ENCODE results near the gene S100A13. TPM values are rescaled to one million over a fixed set of nuclear protein-coding genes. Genes with fewer than 3 reads are reported as not detected.

Gene S100A13
- total RNA-seq (2022; extraction: Qiagen RNA extraction): 145 to 196 TPM (median 153 TPM) in 5 replicates

GRCh38 chr1:153626904-153627714 lies at the start of gene S100A13:
S100A13 (minus strand) TSS chr1:153627505; CDS start chr1:153626472, 1,033 bp downstream.

GRCh38 chr1:153670859-153671627 lies 43.7 kb upstream of the S100A13 start, which contains the start of gene ILF2:
ILF2 (minus strand) TSS chr1:153670993; CDS start chr1:153670922, 71 bp downstream.

DNA sequence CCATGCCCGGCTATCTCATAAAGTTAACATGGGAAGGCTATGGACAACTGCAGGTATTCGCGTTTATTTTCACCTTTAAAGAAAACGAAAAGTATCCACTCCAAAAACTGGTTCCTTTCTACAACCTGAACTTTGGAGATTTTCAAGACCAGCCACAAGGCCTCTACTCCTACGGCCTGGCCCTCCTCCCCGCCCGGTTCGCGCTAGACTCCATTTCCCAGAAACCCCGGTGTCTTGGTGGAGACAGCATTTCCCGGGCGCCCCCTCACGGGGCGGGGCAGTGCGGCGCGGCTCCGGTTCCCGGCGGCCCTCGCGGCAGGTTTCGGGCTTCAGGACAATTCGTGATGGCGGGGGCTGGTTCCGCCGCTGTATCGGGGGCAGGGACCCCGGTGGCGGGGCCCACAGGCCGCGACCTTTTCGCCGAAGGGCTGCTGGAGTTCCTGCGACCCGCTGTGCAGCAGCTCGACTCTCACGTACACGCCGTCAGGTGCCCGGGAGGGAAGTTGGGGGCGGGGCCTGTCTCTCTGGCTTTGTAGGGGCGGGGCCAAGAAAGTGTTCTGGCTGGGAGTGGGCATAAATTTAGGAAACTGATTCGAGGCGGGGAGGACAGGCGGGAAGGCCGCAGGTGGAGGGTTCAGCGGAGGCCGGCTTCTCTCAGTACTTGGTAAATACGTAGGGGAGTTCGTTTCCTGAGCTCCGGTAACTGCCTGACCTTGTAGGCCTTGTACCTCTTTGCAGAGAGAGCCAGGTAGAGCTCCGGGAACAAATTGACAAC lies 31.3 kb upstream of the S100A13 start, which contains the start of gene SNAPIN:
Gene SNAPIN (plus strand): TSS at position 304 of the 775 bp plus-strand sequence. CDS start 41 bp downstream, at position 345.

GRCh38 chr1:153633754-153634665 lies 6.7 kb upstream of the S100A13 start, which contains the start of gene CHTOP:
CHTOP (plus strand) TSS chr1:153634066; CDS start chr1:153636589, 2,523 bp downstream.

GRCh38 chr1:153627715-153628626 lies 666 bp upstream of the S100A13 start, which contains the start of gene S100A1:
S100A1 (plus strand) TSS chr1:153628434; CDS start chr1:153630522, 2,088 bp downstream.

DNA sequence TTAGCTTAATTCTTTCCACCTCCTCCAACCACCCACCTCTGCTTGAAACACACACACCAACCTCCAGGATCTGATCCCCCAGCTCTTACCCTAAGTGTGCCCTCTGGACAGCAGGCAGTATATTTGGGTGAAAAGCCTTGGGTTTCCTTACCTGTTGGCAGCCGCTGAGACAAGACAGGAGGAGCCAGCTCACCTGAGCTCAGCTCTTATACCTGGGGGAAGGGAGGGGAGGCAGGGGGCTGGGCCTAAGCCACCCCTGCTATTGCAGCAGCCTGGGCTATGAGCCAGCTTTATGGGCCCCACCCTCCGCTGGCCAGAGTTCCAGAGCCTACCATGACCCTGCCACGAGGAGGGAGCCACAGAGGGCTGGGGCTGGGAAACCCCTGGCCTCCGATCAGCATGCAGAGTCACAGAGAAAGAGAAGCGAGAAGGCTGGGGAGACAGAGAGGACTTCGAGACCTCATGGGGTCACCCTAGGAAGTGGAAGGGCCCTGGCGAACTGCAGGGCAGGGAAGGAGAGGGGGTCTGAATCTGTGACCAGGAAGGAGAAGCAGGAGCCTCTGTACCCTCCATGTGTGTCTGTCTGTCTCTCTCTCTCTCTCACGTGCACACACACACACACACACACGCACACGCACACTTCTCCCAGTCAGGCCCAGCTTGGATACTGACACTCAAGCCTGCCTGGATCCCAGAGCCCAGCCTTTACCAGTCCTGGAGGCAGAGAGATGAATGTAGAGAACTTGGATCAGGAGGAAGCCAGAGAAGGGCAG lies 11.0 kb downstream of the S100A13 start, which contains the start of gene S100A14:
Gene S100A14 (minus strand): TSS at position 182 of the 773 bp plus-strand sequence. CDS start 467 bp downstream, outside the sequence.

GRCh38 chr1:153612755-153613331 lies 14.5 kb downstream of the S100A13 start, which contains the start of gene S100A16:
S100A16 (minus strand) TSS chr1:153613137; CDS start chr1:153608151, 4,986 bp downstream.

Other genes starting within 250 kb of the S100A13 start
- gene S100A8, start 236.4 kb downstream of the S100A13 start, total RNA-seq (2022; extraction: Qiagen RNA extraction): not detected in 5 replicates
- gene S100A7A, start 211.0 kb downstream of the S100A13 start, total RNA-seq (2022; extraction: Qiagen RNA extraction): not detected in 5 replicates
- gene S100A7, start 166.9 kb downstream of the S100A13 start, total RNA-seq (2022; extraction: Qiagen RNA extraction): not detected in 5 replicates
- 2,947 to 3,960 TPM (median 3,059 TPM) in 5 replicates for gene S100A6, start 91.5 kb downstream of the S100A13 start, total RNA-seq (2022; extraction: Qiagen RNA extraction)
- 0.50 to 1.9 TPM (median 0.75 TPM) in 5 replicates for gene S100A5, start 86.6 kb downstream of the S100A13 start, total RNA-seq (2022; extraction: Qiagen RNA extraction)
- 1,278 to 1,937 TPM (median 1,356 TPM) in 5 replicates for gene S100A4, start 81.7 kb downstream of the S100A13 start, total RNA-seq (2022; extraction: Qiagen RNA extraction)
- gene S100A3, start 78.2 kb downstream of the S100A13 start, total RNA-seq (2022; extraction: Qiagen RNA extraction): 120 to 134 TPM (median 130 TPM) in 5 replicates
- gene S100A2, start 61.7 kb downstream of the S100A13 start, total RNA-seq (2022; extraction: Qiagen RNA extraction): 22.8 to 28.7 TPM (median 26.8 TPM) in 5 replicates
- 467 to 520 TPM (median 496 TPM) in 5 replicates for gene S100A16, start 14.4 kb downstream of the S100A13 start, total RNA-seq (2022; extraction: Qiagen RNA extraction)
- gene S100A14, start 11.2 kb downstream of the S100A13 start, total RNA-seq (2022; extraction: Qiagen RNA extraction): 0.21 to 0.50 TPM (median 0.35 TPM) in 5 replicates
- 0.44 to 0.87 TPM (median 0.70 TPM) in 5 replicates for gene S100A1, start 929 bp upstream of the S100A13 start, total RNA-seq (2022; extraction: Qiagen RNA extraction)
- 74.8 to 81.8 TPM (median 78.0 TPM) in 5 replicates for gene CHTOP, start 6.6 kb upstream of the S100A13 start, total RNA-seq (2022; extraction: Qiagen RNA extraction)
- gene SNAPIN, start 31.2 kb upstream of the S100A13 start, total RNA-seq (2022; extraction: Qiagen RNA extraction): 55.1 to 60.1 TPM (median 56.8 TPM) in 5 replicates
- 274 to 302 TPM (median 282 TPM) in 5 replicates for gene ILF2, start 43.5 kb upstream of the S100A13 start, total RNA-seq (2022; extraction: Qiagen RNA extraction)
- gene NPR1, start 51.2 kb upstream of the S100A13 start, total RNA-seq (2022; extraction: Qiagen RNA extraction): 1.6 to 3.2 TPM (median 2.3 TPM) in 5 replicates
- gene INTS3, start 100.5 kb upstream of the S100A13 start, total RNA-seq (2022; extraction: Qiagen RNA extraction): 14.7 to 23.4 TPM (median 23.0 TPM) in 5 replicates
- gene SLC27A3, start 147.9 kb upstream of the S100A13 start, total RNA-seq (2022; extraction: Qiagen RNA extraction): 1.1 to 2.0 TPM (median 1.5 TPM) in 5 replicates

Data from A549 treated with dexamethasone at 1 μM for 4 hours (cell line).